HEK293 (cell line): Measurements from ENCODE around the gene RFX4.

ENCODE experiments used
- CTCF ChIA-PET: fragments of 350-600 bp; formaldehyde crosslinking; extraction: SDS; loops from one replicate; lab custom pipeline; 2021; ENCODE audit warnings: antibody characterized with exemption; lab: Yijun Ruan, JAX
- POLR2A ChIA-PET: fragments of 300-600 bp; formaldehyde crosslinking; extraction: SDS; loops from one replicate; lab custom pipeline; 2020; ENCODE audit warnings: antibody characterized with exemption, inconsistent platforms; lab: Yijun Ruan, JAX
- H3K27ac ChIP-seq: fragments of 200-500 bp; sonication (Bioruptor generic); 2 replicates; pipeline ENCODE4 v1.5.1; 2014; ENCODE audit warnings: low read depth, low read length, control low read depth, inconsistent platforms; ENCODE audit errors: extremely low read depth
- H3K36me3 ChIP-seq, 2 experiments: fragments of 200-500 bp in 1 of 2; sonication (Bioruptor generic) in 1 of 2; 1 replicate in 1 of 2; 2 replicates in 1 of 2; pipeline ENCODE4 v1.5.1; 2014 to 2017; ENCODE audit warnings: inconsistent platforms in 2 of 2, low read length in 2 of 2; ENCODE audit not compliant: control insufficient read depth in 2 of 2, insufficient read depth in 1 of 2
- H3K4me1 ChIP-seq: fragments of 200-500 bp; sonication (Bioruptor generic); 2 replicates; pipeline ENCODE4 v1.5.1; 2014; ENCODE audit warnings: mild to moderate bottlenecking, low read length, inconsistent platforms; ENCODE audit not compliant: control insufficient read depth, insufficient read depth
- H3K4me3 ChIP-seq: 2 replicates; pipeline ENCODE4 v1.5.1; 2011; ENCODE audit warnings: low read depth, mild to moderate bottlenecking, control low read depth, low read length, moderate library complexity
- H3K9me3 ChIP-seq: fragments of 200-500 bp; sonication (Bioruptor generic); 2 replicates; pipeline ENCODE4 v1.5.1; 2014; ENCODE audit warnings: low read depth, low read length, inconsistent platforms; ENCODE audit not compliant: control insufficient read depth, insufficient read depth
- ATF2 ChIP-seq: fragments of 450-650 bp; formaldehyde crosslinking; IDR thresholded peaks from 2 replicates; pipeline ENCODE4 v1.5.1; 2016; ENCODE audit warnings: missing biosample characterization, missing genetic modification characterization, low read depth
- CTCF ChIP-seq: fragments of 450-650 bp; formaldehyde crosslinking; IDR thresholded peaks from 2 replicates; pipeline ENCODE4 v1.5.1; 2016; ENCODE audit warnings: missing biosample characterization, missing genetic modification characterization
- KLF7 ChIP-seq: fragments of 450-650 bp; formaldehyde crosslinking; IDR thresholded peaks from 2 replicates; pipeline ENCODE4 v1.5.1; 2016; ENCODE audit warnings: missing biosample characterization, missing genetic modification characterization, borderline replicate concordance
- ZIC2 ChIP-seq: fragments of 450-650 bp; formaldehyde crosslinking; IDR thresholded peaks from 2 replicates; pipeline ENCODE4 v1.5.1; 2016; ENCODE audit warnings: missing biosample characterization, missing genetic modification characterization
- ZNF335 ChIP-seq: fragments of 450-650 bp; formaldehyde crosslinking; conservative IDR thresholded peaks from 2 replicates; pipeline ENCODE4 v1.5.1; 2016; ENCODE audit warnings: missing biosample characterization, missing genetic modification characterization
- ZNF549 ChIP-seq: fragments of 450-650 bp; IDR thresholded peaks from 2 replicates; pipeline ENCODE4 v1.5.1; 2018; ENCODE audit warnings: missing biosample characterization, missing genetic modification characterization, mild to moderate bottlenecking, inconsistent platforms, moderate library complexity
- ZNF560 ChIP-seq: fragments of 450-650 bp; formaldehyde crosslinking; IDR thresholded peaks from 2 replicates; pipeline ENCODE4 v1.5.1; 2017; ENCODE audit warnings: missing biosample characterization, missing genetic modification characterization, borderline replicate concordance
- ZNF610 ChIP-seq: fragments of 450-650 bp; formaldehyde crosslinking; IDR thresholded peaks from 2 replicates; pipeline ENCODE4 v1.5.1; 2016; ENCODE audit warnings: missing biosample characterization, missing genetic modification characterization, borderline replicate concordance
- ZNF791 ChIP-seq: fragments of 450-650 bp; formaldehyde crosslinking; IDR thresholded peaks from 2 replicates; pipeline ENCODE4 v1.5.1; 2016; ENCODE audit warnings: missing biosample characterization, missing genetic modification characterization
- TF ChIP-seq, protein P1 (sequence below): fragments of 450-650 bp; formaldehyde crosslinking; IDR thresholded peaks from 2 replicates; pipeline ENCODE4 v1.5.1; 2017; ENCODE audit warnings: missing biosample characterization, mild to moderate bottlenecking, missing genetic modification characterization, moderate library complexity
- TF ChIP-seq, protein P2 (sequence below): fragments of 450-650 bp; IDR thresholded peaks from 2 replicates; pipeline ENCODE4 v1.5.1; 2018; ENCODE audit warnings: missing biosample characterization, mild to moderate bottlenecking, missing genetic modification characterization

RFX4 gene

GRCh38 chr12:106634206-106634605 lies 51.4 kb downstream of the RFX4 start:
- CTCF ChIA-PET, result interaction anchor here (0.6 kb wide), 1 partner anchor 248 kb away, joined by 5 read pairs; no protein-coding TSS in a partner anchor
- Histone ChIP-seq H3K27ac (no peak overlapping the region), H3K4me1 (peaks cover 6% of the 10 kb centered on the region), H3K9me3 (no peaks in the 10 kb centered on the region), H3K36me3 (no peaks in the 10 kb centered on the region), H3K4me3 (no peak overlapping the region)
- POLR2A ChIA-PET, result no interaction called here
- TF ChIP-seq KLF7 (tag by site-specific recombination), result no peak
- TF ChIP-seq ZIC2 (tag by site-specific recombination), result no peak
- TF ChIP-seq ZNF610 (tag by site-specific recombination), result no peak
- TF ChIP-seq, protein P1, sequence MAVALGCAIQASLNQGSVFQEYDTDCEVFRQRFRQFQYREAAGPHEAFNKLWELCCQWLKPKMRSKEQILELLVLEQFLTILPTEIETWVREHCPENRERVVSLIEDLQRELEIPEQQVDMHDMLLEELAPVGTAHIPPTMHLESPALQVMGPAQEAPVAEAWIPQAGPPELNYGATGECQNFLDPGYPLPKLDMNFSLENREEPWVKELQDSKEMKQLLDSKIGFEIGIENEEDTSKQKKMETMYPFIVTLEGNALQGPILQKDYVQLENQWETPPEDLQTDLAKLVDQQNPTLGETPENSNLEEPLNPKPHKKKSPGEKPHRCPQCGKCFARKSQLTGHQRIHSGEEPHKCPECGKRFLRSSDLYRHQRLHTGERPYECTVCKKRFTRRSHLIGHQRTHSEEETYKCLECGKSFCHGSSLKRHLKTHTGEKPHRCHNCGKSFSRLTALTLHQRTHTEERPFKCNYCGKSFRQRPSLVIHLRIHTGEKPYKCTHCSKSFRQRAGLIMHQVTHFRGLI, result no peak
- TF ChIP-seq, protein P2, sequence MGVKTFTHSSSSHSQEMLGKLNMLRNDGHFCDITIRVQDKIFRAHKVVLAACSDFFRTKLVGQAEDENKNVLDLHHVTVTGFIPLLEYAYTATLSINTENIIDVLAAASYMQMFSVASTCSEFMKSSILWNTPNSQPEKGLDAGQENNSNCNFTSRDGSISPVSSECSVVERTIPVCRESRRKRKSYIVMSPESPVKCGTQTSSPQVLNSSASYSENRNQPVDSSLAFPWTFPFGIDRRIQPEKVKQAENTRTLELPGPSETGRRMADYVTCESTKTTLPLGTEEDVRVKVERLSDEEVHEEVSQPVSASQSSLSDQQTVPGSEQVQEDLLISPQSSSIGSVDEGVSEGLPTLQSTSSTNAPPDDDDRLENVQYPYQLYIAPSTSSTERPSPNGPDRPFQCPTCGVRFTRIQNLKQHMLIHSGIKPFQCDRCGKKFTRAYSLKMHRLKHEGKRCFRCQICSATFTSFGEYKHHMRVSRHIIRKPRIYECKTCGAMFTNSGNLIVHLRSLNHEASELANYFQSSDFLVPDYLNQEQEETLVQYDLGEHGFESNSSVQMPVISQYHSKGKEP (tag by site-specific recombination), result no peak
- TF ChIP-seq ZNF791 (tag by site-specific recombination), result no peak

GRCh38 chr12:106643000-106643399 lies 60.2 kb downstream of the RFX4 start:
- ChIA-PET CTCF (no interaction called here), POLR2A (no interaction called here)
- no peak overlapping the region for H3K27ac ChIP-seq
- no peaks in the 10 kb centered on the region for H3K9me3 ChIP-seq
- no peaks in the 10 kb centered on the region for H3K4me1 ChIP-seq
- H3K36me3 ChIP-seq, result no peaks in the 10 kb centered on the region
- no peak overlapping the region for H3K4me3 ChIP-seq
- TF ChIP-seq ZNF335 (no peak), ZNF549 (tag by site-specific recombination) (no peak), ZIC2 (tag by site-specific recombination) (0 out of 2 replicates have a peak, but pooled peaks have one; percentile 7)

- H3K4me3 ChIP-seq, result no peak overlapping the region
- CTCF ChIA-PET, result interaction anchor here (0.7 kb wide), 1 partner anchor 70 kb away, joined by 4 read pairs; no protein-coding TSS in a partner anchor
- H3K36me3 ChIP-seq, result no peaks in the 10 kb centered on the region
- TF ChIP-seq ATF2 (tag by site-specific recombination), result no peak
- TF ChIP-seq ZNF560, result no peak
- TF ChIP-seq, protein P2 (tag by site-specific recombination), result no peak
- no peak for TF ChIP-seq CTCF (tag by site-specific recombination)
- H3K27ac ChIP-seq, result no peak overlapping the region
- POLR2A ChIA-PET, result interaction anchor here (0.7 kb wide), 1 partner anchor 15 kb away, joined by 8 read pairs; no protein-coding TSS in a partner anchor
- H3K9me3 ChIP-seq, result no peaks in the 10 kb centered on the region
- no peaks in the 10 kb centered on the region for H3K4me1 ChIP-seq
Observed at GRCh38 chr12:106644335-106645073, 61.7 kb downstream of the RFX4 start.
